ENCODE results near the gene CARS2.

GRCh38 chr13:110700641-110701040 is 5.3 kb downstream of the CARS2 start:
- TF ChIP-seq CTCF (IDR thresholded peaks at IDR 0.05), result no peak
- TF ChIP-seq POLR2AphosphoS5 (IDR thresholded peaks at IDR 0.05), result no peak

Measured in esophagus muscularis mucosa (tissue), 3 donors.